GM12878 (cell line): ENCODE results near the gene C5AR1.

Experiments
- CREM ChIP-seq: IDR thresholded peaks from 2 replicates; pipeline ENCODE4 v1.6.1; 2014; ENCODE audit warnings: antibody characterized with exemption, low read depth
- CTCF ChIP-seq, 3 experiments: IDR thresholded peaks in 2 of 3; conservative IDR thresholded peaks in 1 of 3; 2 replicates each; pipeline ENCODE4 v1.5.1; 2011; ENCODE audit warnings: low read depth in 3 of 3, low read length in 3 of 3, mild to moderate bottlenecking in 3 of 3, control low read depth in 2 of 3, moderate library complexity in 2 of 3, inconsistent platforms in 1 of 3, mixed read lengths in 1 of 3; ENCODE audit not compliant: control insufficient read depth in 2 of 3, insufficient read depth in 1 of 3; ENCODE audit errors: extremely low read depth in 1 of 3
- EP300 ChIP-seq, 2 experiments: fragments of 150-350 bp in 1 of 2; IDR thresholded peaks; 2 replicates each; pipeline ENCODE4 v1.6.1; 2011 to 2012; ENCODE audit warnings: low read depth in 2 of 2, low read length in 2 of 2, borderline replicate concordance in 1 of 2, improper control_type of control experiment in 1 of 2, inconsistent platforms in 1 of 2; ENCODE audit not compliant: control insufficient read depth in 1 of 2
- EZH2 ChIP-seq: IDR thresholded peaks from 2 replicates; pipeline ENCODE4 v1.6.1; 2012; ENCODE audit warnings: low read depth, mild to moderate bottlenecking, control low read depth, inconsistent platforms, low read length, borderline replicate concordance; ENCODE audit not compliant: control insufficient read depth
- FOXK2 ChIP-seq: fragments of 450-650 bp; IDR thresholded peaks from 2 replicates; pipeline ENCODE4 v1.6.1; 2017; ENCODE audit warnings: mild to moderate bottlenecking, moderate library complexity
- HDAC6 ChIP-seq: fragments of 200-600 bp; sonication (generic); IDR thresholded peaks from one replicate; pipeline ENCODE4 v1.8.0; 2017; ENCODE audit warnings: antibody characterized with exemption; ENCODE audit not compliant: unreplicated experiment
- KDM1A ChIP-seq: fragments of 200-600 bp; sonication (generic); IDR thresholded peaks from 2 replicates; pipeline ENCODE4 v1.6.1; 2016; ENCODE audit warnings: borderline replicate concordance
- NFYA ChIP-seq: IDR thresholded peaks from 2 replicates; pipeline ENCODE4 v1.6.1; 2011; ENCODE audit warnings: low read depth, mild to moderate bottlenecking, low read length, improper control_type of control experiment, borderline replicate concordance
- RAD21 ChIP-seq: IDR thresholded peaks from 2 replicates; pipeline ENCODE4 v1.6.1; 2011; ENCODE audit warnings: mild to moderate bottlenecking, low read depth, low read length, moderate library complexity; ENCODE audit not compliant: insufficient read depth
- RB1 ChIP-seq: fragments of 450-650 bp; formaldehyde crosslinking; IDR thresholded peaks from 2 replicates; pipeline ENCODE4 v1.6.1; 2017; ENCODE audit warnings: mild to moderate bottlenecking, borderline replicate concordance
- SMC3 ChIP-seq: IDR thresholded peaks from 2 replicates; pipeline ENCODE4 v1.6.1; 2011; ENCODE audit warnings: low read length, improper control_type of control experiment, borderline replicate concordance
- ZZZ3 ChIP-seq: IDR thresholded peaks from 2 replicates; pipeline ENCODE4 v1.6.1; 2011; ENCODE audit warnings: low read depth; ENCODE audit not compliant: control insufficient read depth, insufficient read length

- TF ChIP-seq ZZZ3 (no peak), HDAC6 (no peak), SMC3 (no peak), RAD21 (no peak), EP300 (IDR thresholded peaks at IDR 0.05; ENCODE audit: borderline replicate concordance in 1 of 2, control insufficient read depth in 1 of 2, low read depth in 2 of 2, low read length in 2 of 2) (no peak), KDM1A (no peak), NFYA (no peak), FOXK2 (no peak), EZH2 (no peak), CREM (no peak), RB1 (0 out of 2 replicates have a peak, but pooled peaks have one; percentile 66), CTCF (IDR thresholded peaks at IDR 0.05 in 2 of 3, conservative IDR thresholded peaks at IDR 0.05 in 1 of 3; ENCODE audit: control insufficient read depth in 2 of 3, extremely low read depth in 1 of 3, insufficient read depth in 1 of 3, low read depth in 3 of 3, low read length in 3 of 3) (peak; percentile 96 to 99 (median 98); a peak in 5 of 6 replicates)
Measured at GRCh38 chr19:47348819-47349795, 39.4 kb downstream of the C5AR1 start, which contains the start of gene DHX34.
